A549 (cell line): ENCODE measurements around the gene CNTNAP2. TPM values are rescaled to one million over a fixed set of nuclear protein-coding genes. Genes with fewer than 3 reads are reported as not detected.

Source experiments
- ATAC-seq, 2 experiments: fragments of 200-7000 bp in 1 of 2; fragments of >200 bp in 1 of 2; cut with Nextera tagmentation in 1 of 2; cut with Tn5 transposase in 1 of 2; 3 replicates each; pipeline versions ENCODE4 v1.8.0 to v1.9.1; 2018 to 2020; ENCODE audit warnings: mild to moderate bottlenecking in 1 of 2, moderate library complexity in 1 of 2
- CTCF ChIA-PET: fragments of 300-600 bp; sonication (Branson Sonifier 250); formaldehyde crosslinking; extraction: SDS; loops from one replicate; lab custom pipeline; 2021; ENCODE audit warnings: antibody characterized with exemption, inconsistent platforms; lab: Yijun Ruan, JAX
- POLR2A ChIA-PET: fragments of 350-600 bp; formaldehyde crosslinking; extraction: SDS; loops from one replicate; lab custom pipeline; 2021; ENCODE audit warnings: antibody characterized with exemption, inconsistent platforms; lab: Yijun Ruan, JAX
- DNase-seq, 2 experiments: peaks; one replicate each; pipeline versions ENCODE4 v3.0.0 to v3.0.0-alpha.2; 2011 to 2016; ENCODE audit warnings: low read depth in 1 of 2, low spot score in 1 of 2
- FAIRE-seq: peaks from 2 replicates; lab custom pipeline; 2011; peaks lifted over from hg19 to GRCh38; lab: Jason Lieb, UNC
- H3K27ac ChIP-seq, 2 experiments: fragments of >200 bp; sonication (Bioruptor Twin); formaldehyde crosslinking; 3 replicates each; pipeline ENCODE4 v1.5.1; 2016 to 2017
- H3K4me1 ChIP-seq: fragments of >200 bp; sonication (Bioruptor Twin); formaldehyde crosslinking; 3 replicates; pipeline ENCODE4 v1.6.1; 2016
- H3K4me2 ChIP-seq: fragments of >200 bp; sonication (Bioruptor Twin); formaldehyde crosslinking; 3 replicates; pipeline ENCODE4 v1.6.1; 2016
- H3K4me3 ChIP-seq: fragments of >200 bp; sonication (Bioruptor Twin); formaldehyde crosslinking; 3 replicates; pipeline ENCODE4 v1.5.1; 2016
- H3K9me3 ChIP-seq: fragments of >200 bp; sonication (Bioruptor Twin); formaldehyde crosslinking; 3 replicates; pipeline ENCODE4 v1.6.1; 2016
- BCL3 ChIP-seq: fragments of >200 bp; sonication (Bioruptor Twin); formaldehyde crosslinking; IDR thresholded peaks from 3 replicates; pipeline ENCODE4 v1.6.1; 2016
- BHLHE40 ChIP-seq: IDR thresholded peaks from 2 replicates; pipeline ENCODE4 v1.6.1; 2012; ENCODE audit warnings: low read depth, low read length, inconsistent platforms
- CBX2 ChIP-seq: fragments of 200-600 bp; sonication (generic); IDR thresholded peaks from 2 replicates; pipeline ENCODE4 v1.6.1; 2016; ENCODE audit warnings: low read depth, mild to moderate bottlenecking, borderline replicate concordance
- CEBPB ChIP-seq, 2 experiments: fragments of >200 bp in 1 of 2; sonication (Bioruptor Twin) in 1 of 2; formaldehyde crosslinking in 1 of 2; IDR thresholded peaks; 2 replicates each; pipeline ENCODE4 v1.6.1; 2012 to 2016
- CHD4 ChIP-seq: fragments of 200-600 bp; sonication (generic); IDR thresholded peaks from 2 replicates; pipeline ENCODE4 v1.6.1; 2016; ENCODE audit warnings: antibody characterized with exemption, mild to moderate bottlenecking, borderline replicate concordance
- E2F6 ChIP-seq: IDR thresholded peaks from 2 replicates; pipeline ENCODE4 v1.6.1; 2012; ENCODE audit warnings: low read depth, borderline replicate concordance
- FOSL2 ChIP-seq, 2 experiments: fragments of 450-650 bp in 1 of 2; fragments of >200 bp in 1 of 2; sonication (Bioruptor Twin) in 1 of 2; formaldehyde crosslinking; IDR thresholded peaks; 2 replicates each; pipeline versions ENCODE4 v1.5.0 to v1.6.1; 2016 to 2020; ENCODE audit warnings: mild to moderate bottlenecking in 1 of 2, moderate library complexity in 1 of 2
- GATA3 ChIP-seq: IDR thresholded peaks from 2 replicates; pipeline ENCODE4 v1.6.1; 2012; ENCODE audit warnings: borderline replicate concordance
- HES2 ChIP-seq: fragments of >200 bp; sonication (Bioruptor Twin); formaldehyde crosslinking; IDR thresholded peaks from 2 replicates; pipeline ENCODE4 v1.6.1; 2016
- HOXB5 ChIP-seq: fragments of 250-450 bp; sonication (Bioruptor Pico); IDR thresholded peaks from 2 replicates; pipeline ENCODE4 v1.5.0; 2020; ENCODE audit warnings: mild to moderate bottlenecking, moderate library complexity
- KDM5A ChIP-seq: fragments of 200-600 bp; sonication (generic); IDR thresholded peaks from 2 replicates; pipeline ENCODE4 v1.6.1; 2016; ENCODE audit warnings: antibody characterized with exemption, mild to moderate bottlenecking
- MYC ChIP-seq: IDR thresholded peaks from 2 replicates; pipeline ENCODE4 v1.6.1; 2012; ENCODE audit warnings: mild to moderate bottlenecking, inconsistent platforms, low read length, improper control_type of control experiment, borderline replicate concordance
- NPAS2 ChIP-seq: fragments of 250-450 bp; sonication (Bioruptor Pico); IDR thresholded peaks from 2 replicates; pipeline ENCODE4 v1.8.0; 2022; ENCODE audit warnings: mild to moderate bottlenecking, moderate library complexity, borderline replicate concordance
- POLR2AphosphoS2 ChIP-seq: conservative IDR thresholded peaks from 2 replicates; pipeline ENCODE4 v1.6.1; 2012; ENCODE audit warnings: low read length, improper control_type of control experiment, inconsistent platforms
- RCOR1 ChIP-seq: fragments of 150-350 bp; IDR thresholded peaks from 2 replicates; pipeline ENCODE4 v1.6.1; 2014; ENCODE audit warnings: antibody characterized with exemption, low read length, low read depth
- RFX5 ChIP-seq: fragments of 450-650 bp; IDR thresholded peaks from 2 replicates; pipeline ENCODE4 v1.7.1; 2014; ENCODE audit warnings: antibody characterized with exemption, mild to moderate bottlenecking, moderate library complexity
- SMC3 ChIP-seq: fragments of >200 bp; sonication (Bioruptor Twin); formaldehyde crosslinking; IDR thresholded peaks from 3 replicates; pipeline ENCODE4 v1.6.1; 2018; ENCODE audit warnings: inconsistent platforms
- SREBF2 ChIP-seq: fragments of 450-650 bp; IDR thresholded peaks from 2 replicates; pipeline ENCODE4 v1.6.1; 2014; ENCODE audit warnings: mild to moderate bottlenecking, moderate library complexity
- USF2 ChIP-seq: fragments of 450-650 bp; IDR thresholded peaks from 2 replicates; pipeline ENCODE4 v1.6.1; 2014; ENCODE audit warnings: antibody characterized with exemption
- ZC3H11A ChIP-seq: fragments of 450-650 bp; IDR thresholded peaks from 2 replicates; pipeline ENCODE4 v1.6.1; 2014; ENCODE audit warnings: antibody characterized with exemption, mild to moderate bottlenecking
- ZFP36 ChIP-seq: fragments of 450-650 bp; IDR thresholded peaks from 2 replicates; pipeline ENCODE4 v1.6.1; 2014; ENCODE audit warnings: borderline replicate concordance; ENCODE audit not compliant: partially characterized antibody
- ZSCAN20 ChIP-seq: fragments of 250-450 bp; sonication (Bioruptor Pico); IDR thresholded peaks from 2 replicates; pipeline ENCODE4 v1.8.0; 2022; ENCODE audit warnings: mild to moderate bottlenecking, moderate library complexity
- WGBS: methylation state at CpG from one replicate; pipeline ENCODE4 v1.1.6; 2017; ENCODE audit errors: missing lambda C conversion rate; 5-methylcytosine and 5-hydroxymethylcytosine counted together
- polyA plus RNA-seq, 4 experiments: library from polyadenylated mRNA; depleted of rRNA in 3 of 4; stranded (reverse); fragments of >200 nt; fragmentation: RNase III in 1 of 4; extraction: RNeasy Plus Mini Kit Qiagen cat#74134 plus additional on column Dnase treatment in 1 of 4; gene quantifications; 2 replicates in 3 of 4; 3 replicates in 1 of 4; pipeline ENCODE4 v1.2.3, GENCODE V29; 2011 to 2017

Gene CNTNAP2
- polyA plus RNA-seq, 2 of the 4 experiments (the other 2 are of a cell fraction): 0.05 to 0.13 TPM

- Histone ChIP-seq H3K9me3 (no peaks in the 10 kb centered on the region), H3K4me2 (no peak overlapping the region), H3K4me3 (no peak overlapping the region), H3K4me1 (no peaks in the 10 kb centered on the region), H3K27ac (no peak overlapping the region)
- DNase-seq: no peak
- ChIA-PET CTCF (no interaction called here), POLR2A (no interaction called here)
- 6% methylated on average over 6 of the region's 6 CpGs for WGBS
- no peak for FAIRE-seq
- no peak for ATAC-seq
- TF ChIP-seq CBX2: no peak
- no peak for TF ChIP-seq SMC3
- TF ChIP-seq, all 56 proteins: peak for 0
Observed at GRCh38 chr7:146146831-146147486, 30.4 kb downstream of the CNTNAP2 start.

- no peaks in the 10 kb centered on the region for H3K9me3 ChIP-seq
- DNase-seq: no peak
- TF ChIP-seq ZFP36: no peak
- no peak for TF ChIP-seq KDM5A
- no peak for TF ChIP-seq FOSL2 (IDR thresholded peaks at IDR 0.05)
- no peak for TF ChIP-seq FOSL2 (CRISPR knock-in tag; IDR thresholded peaks at IDR 0.05)
- TF ChIP-seq BHLHE40: no peak
- TF ChIP-seq ZC3H11A: no peak
- no peak for TF ChIP-seq BCL3
- TF ChIP-seq HES2: no peak
- TF ChIP-seq CBX2: no peak
- TF ChIP-seq, all 56 proteins: peak for 0
- FAIRE-seq (no peak), ATAC-seq (no peak)
- Histone ChIP-seq H3K4me2 (no peak overlapping the region), H3K27ac (no peak overlapping the region), H3K4me3 (no peak overlapping the region), H3K4me1 (no peaks in the 10 kb centered on the region)
- CTCF ChIA-PET: no interaction called here
- POLR2A ChIA-PET: no interaction called here
Observed at GRCh38 chr7:146150153-146150552, 33.6 kb downstream of the CNTNAP2 start.

- H3K4me1 ChIP-seq: no peaks in the 10 kb centered on the region
- ATAC-seq: no peak
- TF ChIP-seq RFX5 (no peak), POLR2AphosphoS2 (no peak), MYC (no peak), USF2 (no peak), SMC3 (no peak), CEBPB (IDR thresholded peaks at IDR 0.05) (no peak), CHD4 (no peak), ZSCAN20 (CRISPR knock-in tag) (no peak), E2F6 (no peak), RCOR1 (no peak), SREBF2 (no peak), NPAS2 (CRISPR knock-in tag) (no peak), BCL3 (no peak), FOSL2 (IDR thresholded peaks at IDR 0.05) (no peak), FOSL2 (CRISPR knock-in tag; IDR thresholded peaks at IDR 0.05) (no peak), CBX2 (no peak), GATA3 (no peak), HOXB5 (CRISPR knock-in tag) (no peak)
- no peak for DNase-seq
- ChIA-PET CTCF (no interaction called here), POLR2A (no interaction called here)
- no peak overlapping the region for H3K27ac ChIP-seq
- WGBS: 38% methylated on average over 2 of the region's 2 CpGs
- FAIRE-seq: no peak
- H3K9me3 ChIP-seq: no peaks in the 10 kb centered on the region
- no peak overlapping the region for H3K4me2 ChIP-seq
- no peak overlapping the region for H3K4me3 ChIP-seq
Observed at GRCh38 chr7:146172112-146172511, 55.5 kb downstream of the CNTNAP2 start.
